HepG2 (cell line): ENCODE data around the gene PCSK2. TPM values are rescaled to one million over a fixed set of nuclear protein-coding genes. Genes with fewer than 3 reads are reported as not detected.
A peak's percentile ranks its signal among the peaks of the same experiment; 100 is the strongest.

Source experiments
- ATAC-seq: fragments of 200-7000 bp; cut with Tn5 transposase; 3 replicates; pipeline ENCODE4 v1.9.1; 2020; ENCODE audit warnings: mild to moderate bottlenecking, moderate library complexity
- BruUV-seq: library from RNA; stranded (reverse); fragments of 400-500 nt; replicated peaks from 2 replicates; lab custom pipeline; 2021; lab: Mats Ljungman, UMichigan
- CTCF ChIA-PET: fragments of 300-600 bp; formaldehyde crosslinking; extraction: SDS; loops from one replicate; lab custom pipeline; 2021; ENCODE audit warnings: low total read pairs, inconsistent platforms, low intra/inter-chr PET ratio; lab: Yijun Ruan, JAX
- POLR2A ChIA-PET: fragments of 350-600 bp; sonication (Branson Sonifier 250); formaldehyde crosslinking; loops from one replicate; lab custom pipeline; 2020; ENCODE audit warnings: antibody characterized with exemption, inconsistent platforms; lab: Yijun Ruan, JAX
- DNase-seq: peaks from one replicate; pipeline ENCODE4 v3.0.0-alpha.2; 2015; ENCODE audit warnings: low spot score
- FAIRE-seq: peaks from 3 replicates; lab custom pipeline; 2011; peaks lifted over from hg19 to GRCh38; lab: Jason Lieb, UNC
- H2AFZ ChIP-seq: one replicate; pipeline ENCODE4 v1.6.1; 2011; ENCODE audit warnings: low read length, inconsistent platforms
- H3K27ac ChIP-seq: fragments of 300-600 bp; 3 replicates; pipeline ENCODE4 v1.8.0; 2011; ENCODE audit warnings: mixed run types, mild to moderate bottlenecking, mixed read lengths, low read length, inconsistent platforms; ENCODE audit not compliant: insufficient read depth; ENCODE audit errors: extremely low read length
- H3K27me3 ChIP-seq, 2 experiments: fragments of 200-600 bp in 1 of 2; 2 replicates in 1 of 2; 3 replicates in 1 of 2; pipeline versions ENCODE4 v1.6.0 to v1.8.0; 2011; ENCODE audit warnings: low read length in 2 of 2, mild to moderate bottlenecking in 2 of 2, moderate library complexity in 2 of 2, inconsistent platforms in 1 of 2; ENCODE audit not compliant: insufficient read depth in 2 of 2, control insufficient read depth in 1 of 2
- H3K36me3 ChIP-seq, 2 experiments: fragments of 200-600 bp in 1 of 2; replicated peaks in 1 of 2; 2 replicates in 1 of 2; 3 replicates in 1 of 2; pipeline versions ENCODE4 v1.5.1 to v1.8.0; 2011; ENCODE audit warnings: low read length in 2 of 2, inconsistent platforms in 1 of 2; ENCODE audit not compliant: insufficient read depth in 2 of 2, control insufficient read depth in 1 of 2
- H3K4me1 ChIP-seq: 2 replicates; pipeline ENCODE4 v1.5.1; 2012; ENCODE audit warnings: low read length, inconsistent platforms; ENCODE audit not compliant: insufficient read depth
- H3K4me2 ChIP-seq: 2 replicates; pipeline ENCODE4 v1.6.0; 2011; ENCODE audit warnings: low read depth, low read length, inconsistent platforms
- H3K4me3 ChIP-seq, 3 experiments: fragments of 200-600 bp in 1 of 3; sonication (generic), shearing (Covaris generic) in 1 of 3; replicated peaks in 1 of 3; 2 replicates each; pipeline ENCODE4 v1.5.1; 2011 to 2016; ENCODE audit warnings: low read length in 3 of 3, inconsistent platforms in 2 of 3, low read depth in 2 of 3, mild to moderate bottlenecking in 2 of 3, control low read depth in 1 of 3, mixed read lengths in 1 of 3; ENCODE audit not compliant: insufficient read depth in 1 of 3
- H3K79me2 ChIP-seq: one replicate; pipeline ENCODE4 v1.6.1; 2011; ENCODE audit warnings: low read length, inconsistent platforms; ENCODE audit not compliant: insufficient read depth
- H3K9ac ChIP-seq: 2 replicates; pipeline ENCODE4 v1.6.0; 2011; ENCODE audit warnings: mild to moderate bottlenecking, low read depth, low read length, inconsistent platforms; ENCODE audit not compliant: insufficient read depth
- H3K9me3 ChIP-seq: 2 replicates; pipeline ENCODE4 v1.5.1; 2012; ENCODE audit warnings: mild to moderate bottlenecking, low read length
- H4K20me1 ChIP-seq: 2 replicates; pipeline ENCODE4 v1.6.0; 2011; ENCODE audit warnings: inconsistent platforms, mild to moderate bottlenecking, low read length, moderate library complexity; ENCODE audit not compliant: insufficient read depth
- ATF5 ChIP-seq: sonication (generic); formaldehyde crosslinking; IDR thresholded peaks from 2 replicates; pipeline ENCODE4 v1.4.0; 2020; ENCODE audit warnings: mild to moderate bottlenecking, low read depth, missing genetic modification reagents
- CSRNP1 ChIP-seq: sonication (generic); formaldehyde crosslinking; IDR thresholded peaks from 2 replicates; pipeline ENCODE4 v1.8.1; 2023; ENCODE audit warnings: mild to moderate bottlenecking, missing genetic modification reagents
- DNMT1 ChIP-seq: sonication (generic); formaldehyde crosslinking; IDR thresholded peaks from 2 replicates; pipeline ENCODE4 v1.5.1; 2020; ENCODE audit warnings: mild to moderate bottlenecking, missing genetic modification reagents
- NFIB ChIP-seq: sonication (generic); formaldehyde crosslinking; IDR thresholded peaks from 2 replicates; pipeline ENCODE4 v1.9.0; 2021; ENCODE audit warnings: missing genetic modification reagents, mild to moderate bottlenecking, borderline replicate concordance
- PHF20 ChIP-seq: sonication (generic); formaldehyde crosslinking; IDR thresholded peaks from 2 replicates; pipeline ENCODE4 v1.5.0; 2020; ENCODE audit warnings: mild to moderate bottlenecking, missing genetic modification reagents
- ZNF235 ChIP-seq: sonication (generic); formaldehyde crosslinking; IDR thresholded peaks from 2 replicates; pipeline ENCODE4 v1.8.1; 2023; ENCODE audit warnings: mild to moderate bottlenecking, missing genetic modification reagents, borderline replicate concordance
- ZNF280D ChIP-seq: sonication (generic); formaldehyde crosslinking; IDR thresholded peaks from 2 replicates; pipeline ENCODE4 v1.5.1; 2020; ENCODE audit warnings: mild to moderate bottlenecking, missing genetic modification reagents
- ZNF737 ChIP-seq: sonication (generic); formaldehyde crosslinking; IDR thresholded peaks from 2 replicates; pipeline ENCODE4 v1.5.0; 2020; ENCODE audit warnings: missing genetic modification reagents, mild to moderate bottlenecking, borderline replicate concordance
- ZNF781 ChIP-seq: sonication (generic); formaldehyde crosslinking; IDR thresholded peaks from 2 replicates; pipeline ENCODE4 v1.5.1; 2020; ENCODE audit warnings: borderline replicate concordance, mild to moderate bottlenecking, missing genetic modification reagents; ENCODE audit errors: not compliant biosample characterization
- WGBS: methylation state at CpG from one replicate; pipeline ENCODE4 v1.1.6; 2017; ENCODE audit warnings: low lambda C conversion rate; 5-methylcytosine and 5-hydroxymethylcytosine counted together
- in situ Hi-C: cut with HindIII; loops from 2 replicates; pipeline ENCODE4 v1.10.0; 2017; ENCODE audit warnings: low pct_unique_long_range_greater_than_20kb; ENCODE audit not compliant: extremely low pct_ligation_motif_present
- intact Hi-C: fragments of 100-400 bp; cut with micrococcal nuclease; formaldehyde crosslinking; loops from one replicate; pipeline ENCODE4 v1.10.0; 2022; ENCODE audit not compliant: unreplicated experiment
- polyA plus RNA-seq, 8 experiments: library from polyadenylated mRNA; depleted of rRNA in 3 of 8; stranded (reverse) in 7 of 8; unstranded in 1 of 8; fragments of >200 nt; fragmentation: Illumina TruSeq in 4 of 8; extraction: Trizol in 4 of 8; gene quantifications; 2 replicates each; pipeline versions ENCODE4 v1.2.1 to v1.2.3, GENCODE V29; 2011 to 2016; ENCODE audit warnings: low read depth in 4 of 8, missing spikeins in 1 of 8, mixed read lengths in 1 of 8; ENCODE audit not compliant: insufficient read depth in 1 of 8
- total RNA-seq, 5 experiments: library from RNA; depleted of rRNA; stranded (reverse); fragments of >200 nt; fragmentation: Illumina TruSeq; extraction: Trizol; gene quantifications; 2 replicates each; pipeline ENCODE4 v1.2.3, GENCODE V29; 2016; ENCODE audit warnings: low read depth in 1 of 5

The PCSK2 gene
- total and polyA plus RNA-seq, 2 of the 13 experiments (the other 11 are each of a cell fraction or from before 2014, with no cell fraction given), result not detected

GRCh38 chr20:17488916-17489600, 262.2 kb downstream of the PCSK2 start:
- BruUV-seq, result no TSS peak
- no peak for FAIRE-seq
- ChIA-PET POLR2A (no interaction called here), CTCF (no interaction called here)
- no peaks in the 10 kb centered on the region for H3K36me3 ChIP-seq
- no peak for TF ChIP-seq ZNF280D (CRISPR knock-in tag)
- TF ChIP-seq DNMT1 (CRISPR knock-in tag), result 0 out of 2 replicates have a peak, but pooled peaks have one; percentile 38
- intact Hi-C loops, result no loop called here
- H3K27ac ChIP-seq, result no peak overlapping the region
- no peak for DNase-seq
- no peak overlapping the region for H2AFZ ChIP-seq
- H4K20me1 ChIP-seq, result no peaks in the 10 kb centered on the region
- no peak overlapping the region for H3K4me3 ChIP-seq
- H3K9me3 ChIP-seq, result no peaks in the 10 kb centered on the region
- peaks cover 9 to 48% of the 10 kb centered on the region in 2 experiments; a peak in 4 of 5 replicates for H3K27me3 ChIP-seq
- in situ Hi-C loops, result no loop called here
- no peak overlapping the region for H3K4me2 ChIP-seq
- no peaks in the 10 kb centered on the region for H3K4me1 ChIP-seq
- WGBS, result 2% methylated on average over 9 of the region's 9 CpGs
- ATAC-seq, result no peak
- no peaks in the 10 kb centered on the region for H3K79me2 ChIP-seq
- H3K9ac ChIP-seq, result no peak overlapping the region

- Histone ChIP-seq H3K36me3 (no peaks in the 10 kb centered on the region), H3K79me2 (no peaks in the 10 kb centered on the region), H3K27ac (no peak overlapping the region), H3K4me1 (no peaks in the 10 kb centered on the region), H3K9ac (no peak overlapping the region), H4K20me1 (no peaks in the 10 kb centered on the region), H3K27me3 (peaks cover 16 to 54% of the 10 kb centered on the region in 2 experiments), H2AFZ (no peak overlapping the region), H3K9me3 (no peaks in the 10 kb centered on the region), H3K4me3 (no peak overlapping the region), H3K4me2 (no peak overlapping the region)
- ChIA-PET POLR2A (no interaction called here), CTCF (no interaction called here)
- in situ Hi-C loops (no loop called here), intact Hi-C loops (no loop called here)
- no TSS peak for BruUV-seq
- DNase-seq (no peak), FAIRE-seq (no peak), ATAC-seq (no peak)
- WGBS, result 39% methylated on average over 7 of the region's 7 CpGs
- TF ChIP-seq PHF20 (no peak), CSRNP1 (CRISPR knock-in tag) (no peak), ZNF737 (CRISPR knock-in tag) (no peak), ZNF781 (CRISPR knock-in tag) (no peak), NFIB (CRISPR knock-in tag) (no peak), ATF5 (CRISPR knock-in tag) (no peak), ZNF235 (CRISPR knock-in tag) (no peak)
Measured at GRCh38 chr20:17490501-17490900, 263.7 kb downstream of the PCSK2 start.
